Measurements from ENCODE around the gene NCS1.

The NCS1 gene

DNA sequence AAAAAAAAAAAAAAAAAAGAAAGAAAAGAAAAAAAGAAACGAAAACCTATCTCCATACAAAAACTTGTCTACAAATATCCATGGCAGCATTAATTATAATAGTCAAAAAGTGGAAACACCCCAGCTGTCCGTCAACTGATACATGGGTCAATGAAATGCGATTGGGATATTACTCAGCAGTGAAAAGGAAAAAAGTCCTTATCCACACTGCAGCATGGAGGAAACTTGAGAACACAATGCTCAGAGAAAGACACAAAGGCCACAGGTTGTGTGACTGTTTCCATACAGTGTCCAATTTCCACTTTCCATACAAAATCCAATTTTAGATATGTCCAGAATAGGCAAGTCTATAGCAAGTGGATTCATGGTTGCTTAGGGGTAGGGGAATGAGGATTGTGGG lies 24.3 kb upstream of the NCS1 start:
- DNase-seq (ENCODE audit: low read depth): no peak

DNA sequence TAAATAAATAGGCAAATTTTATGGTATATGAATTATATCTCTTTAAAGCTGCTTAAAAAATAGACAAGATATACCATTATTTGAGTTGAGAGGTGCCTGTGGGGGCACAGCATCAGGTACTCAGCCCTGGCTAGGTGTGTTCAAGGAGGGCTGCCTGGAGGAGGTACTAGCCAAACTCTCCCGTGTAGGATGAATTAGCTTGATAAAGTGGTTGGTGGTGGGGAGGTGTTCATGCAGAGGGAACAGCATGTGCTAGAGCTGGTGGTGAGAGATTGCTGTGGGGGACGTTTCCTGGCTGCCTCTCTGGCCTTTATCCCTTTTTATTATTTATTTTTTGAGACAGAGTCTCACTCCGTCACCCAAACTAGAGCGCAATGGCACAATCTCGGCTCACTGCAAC lies 23.2 kb upstream of the NCS1 start:
- no peak for DNase-seq (ENCODE audit: low read depth)

DNA sequence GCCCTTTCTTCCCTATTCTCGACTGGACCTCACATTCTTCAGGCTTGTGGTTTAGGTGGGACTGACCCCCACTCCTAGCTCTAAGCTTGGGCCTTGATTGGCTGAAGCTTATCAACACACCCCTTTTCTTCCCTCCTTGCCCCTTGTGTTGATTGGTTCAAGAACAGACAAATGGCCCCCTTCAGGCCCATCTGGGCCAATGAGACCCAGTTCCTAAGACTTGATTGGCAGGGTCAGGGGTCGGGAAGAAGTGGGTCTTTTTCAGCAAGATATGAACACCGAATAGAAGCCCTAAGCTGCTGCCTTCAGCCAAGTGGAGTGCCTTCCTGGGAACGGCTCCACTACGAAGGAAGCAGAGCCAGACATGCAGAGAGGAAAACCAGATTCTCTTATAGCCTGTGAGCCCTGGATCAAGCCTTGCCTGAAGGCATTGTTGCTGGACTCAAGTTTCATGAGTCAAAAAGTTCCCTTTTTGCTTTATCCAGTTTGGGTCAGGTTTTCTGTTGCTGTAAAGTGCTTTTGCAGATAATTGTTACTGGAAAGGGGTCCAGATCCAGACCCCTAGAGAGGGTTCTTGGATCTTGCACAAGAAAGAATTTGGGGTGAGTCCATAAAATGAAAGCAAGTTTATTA lies 22.4 kb upstream of the NCS1 start:
- no peak for DNase-seq (ENCODE audit: low read depth)

DNA sequence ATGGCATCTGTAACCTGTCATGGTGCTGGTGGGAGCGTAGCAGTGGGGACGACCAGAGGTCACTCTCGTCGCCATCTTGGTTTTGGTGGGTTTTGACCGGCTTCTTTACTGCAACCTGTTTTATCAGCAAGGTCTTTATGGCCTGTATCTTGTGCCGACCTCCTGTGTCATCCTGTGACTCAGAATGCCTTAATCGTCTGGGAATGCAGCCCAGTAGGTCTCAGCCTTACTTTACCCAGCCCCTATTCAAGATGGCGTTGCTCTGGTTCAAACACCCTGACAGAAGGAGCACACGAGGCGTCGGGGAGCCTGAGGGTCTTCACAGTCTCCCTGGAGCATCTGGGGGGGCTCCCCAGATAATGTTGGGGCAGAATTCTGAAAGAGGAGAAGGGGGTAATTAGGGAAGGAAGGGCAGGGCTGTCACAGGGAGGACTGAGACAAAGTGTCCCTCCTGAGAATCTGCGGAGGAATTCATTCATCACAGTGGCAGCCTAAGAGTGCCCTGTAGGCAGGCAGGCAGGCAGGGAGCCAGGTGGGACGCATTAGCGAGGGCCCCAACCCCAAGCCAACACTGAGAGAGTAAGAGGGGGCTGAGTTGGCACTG lies 21.3 kb upstream of the NCS1 start:
- DNase-seq (ENCODE audit: low read depth): peak; percentile 76

- no peak for DNase-seq (ENCODE audit: low read depth)
Observed at GRCh38 chr9:130154816-130155215, 17.4 kb upstream of the NCS1 start.

GRCh38 chr9:130155647-130156046 lies 16.6 kb upstream of the NCS1 start:
- DNase-seq (ENCODE audit: low read depth): no peak

GRCh38 chr9:130156672-130157071 lies 15.5 kb upstream of the NCS1 start:
- DNase-seq (ENCODE audit: low read depth): no peak

DNA sequence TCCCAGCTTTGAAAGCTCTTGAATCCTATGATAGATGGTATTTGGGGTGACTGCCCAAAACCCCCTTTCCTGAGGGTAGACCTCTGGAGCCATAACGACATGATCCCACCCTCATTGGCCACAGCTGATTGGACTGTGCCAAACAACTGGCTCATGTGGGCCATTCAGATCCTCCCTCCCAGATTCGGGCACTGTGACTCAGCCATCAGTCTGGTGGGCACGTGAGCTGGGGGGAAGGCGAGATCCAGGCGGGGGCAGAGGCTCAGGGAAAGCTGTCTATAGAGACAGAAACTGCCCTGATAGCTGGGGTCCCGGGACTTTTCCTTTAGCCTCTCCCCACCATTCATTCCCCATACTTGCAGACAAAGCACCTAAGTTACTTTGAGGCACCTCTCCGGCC lies 15.1 kb upstream of the NCS1 start:
- no peak for DNase-seq (ENCODE audit: low read depth)

- DNase-seq (ENCODE audit: low read depth): no peak
Observed at GRCh38 chr9:130158001-130158400, 14.2 kb upstream of the NCS1 start.

DNA sequence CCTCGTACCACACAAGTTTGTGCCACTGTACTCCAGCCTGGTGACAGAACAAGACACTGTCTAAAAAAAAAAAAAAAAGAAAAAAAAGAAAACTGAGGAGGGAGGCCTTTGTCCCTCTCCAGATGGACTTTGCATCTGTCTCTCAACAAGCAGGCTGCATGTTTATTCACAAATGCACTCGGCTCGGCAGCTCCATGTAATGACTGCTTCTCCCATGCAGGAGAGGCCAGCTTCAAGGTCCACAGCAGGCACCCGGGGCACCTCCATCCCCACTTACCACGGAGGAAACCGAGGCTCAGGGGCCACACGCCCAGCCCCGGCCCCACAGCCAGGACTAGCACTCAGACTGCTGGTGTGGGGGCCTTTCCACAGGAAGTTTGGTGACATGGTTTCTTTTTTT lies 13.1 kb upstream of the NCS1 start:
- DNase-seq (ENCODE audit: low read depth): no peak

- DNase-seq (ENCODE audit: low read depth): no peak
Observed at GRCh38 chr9:130159915-130160670, 12.1 kb upstream of the NCS1 start.

- DNase-seq (ENCODE audit: low read depth): no peak
Observed at GRCh38 chr9:130160862-130161470, 11.2 kb upstream of the NCS1 start.

GRCh38 chr9:130165579-130165978 lies 6.6 kb upstream of the NCS1 start:
- no peak for DNase-seq (ENCODE audit: low read depth)

DNA sequence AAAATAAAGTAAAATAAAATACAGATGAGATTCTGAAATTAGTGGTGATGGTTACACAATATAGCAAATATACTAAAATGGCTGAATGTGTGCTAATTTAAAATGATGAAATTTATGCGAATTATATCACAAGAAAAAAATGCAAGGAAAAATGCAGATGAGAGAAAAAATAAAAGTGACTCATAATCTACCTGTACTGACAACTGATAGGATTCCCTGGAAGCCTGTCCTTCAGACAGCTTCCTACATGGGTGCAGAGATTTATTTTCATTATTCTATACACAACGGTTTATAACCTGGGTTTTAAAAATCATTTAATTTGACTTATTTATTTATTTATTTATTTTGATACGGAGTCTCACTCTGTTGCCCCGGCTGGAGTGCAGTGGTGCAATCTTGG lies 5.8 kb upstream of the NCS1 start:
- DNase-seq (ENCODE audit: low read depth): no peak

- no peak for DNase-seq (ENCODE audit: low read depth)
Observed at GRCh38 chr9:130167927-130168326, 4.3 kb upstream of the NCS1 start.

DNA sequence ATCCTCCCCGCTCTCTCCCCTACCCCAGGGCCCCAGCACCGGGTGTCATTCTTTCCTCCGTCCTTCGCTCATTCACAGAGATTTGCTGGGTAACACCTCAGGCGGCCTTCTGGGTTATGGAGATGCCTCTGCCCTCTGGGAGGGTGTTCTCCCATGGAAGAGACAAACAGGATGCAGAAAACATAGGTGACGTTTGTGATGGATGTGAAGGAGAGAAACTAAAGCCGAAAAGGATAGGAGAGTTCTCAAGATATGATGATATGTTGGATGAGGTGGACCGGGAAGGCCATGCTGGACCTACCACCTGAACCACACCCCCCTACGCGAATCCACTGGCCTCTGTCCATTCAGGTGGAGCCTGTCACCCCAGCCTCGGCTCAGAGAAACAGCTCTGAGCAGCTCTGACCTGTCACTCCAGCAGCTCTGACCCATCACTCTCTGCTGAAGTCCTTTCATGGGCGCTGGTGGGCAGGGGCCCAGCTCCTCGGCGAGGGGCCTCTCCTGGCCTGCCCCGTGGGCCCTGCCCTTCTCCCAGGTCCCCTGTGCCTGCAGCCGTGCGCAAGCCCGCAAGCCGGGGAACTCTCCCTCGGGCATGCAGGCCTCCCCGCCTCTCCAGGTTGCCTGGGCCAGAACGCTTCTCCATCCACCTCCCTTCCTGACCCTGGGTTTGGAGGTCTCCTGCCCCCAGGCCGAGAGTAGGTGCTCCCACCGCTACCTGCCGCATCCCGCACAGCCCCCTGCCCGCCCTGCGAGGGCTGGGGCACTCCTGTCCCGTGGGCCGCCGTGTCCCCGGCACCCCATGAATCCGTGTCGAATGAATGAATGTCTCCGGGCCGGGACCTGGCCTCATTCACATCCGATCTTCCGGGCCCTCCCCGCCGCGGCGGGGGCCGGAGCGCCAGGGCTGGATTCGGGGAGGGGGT lies 717 bp upstream of the NCS1 start:
- no peak for DNase-seq (ENCODE audit: low read depth)

DNA sequence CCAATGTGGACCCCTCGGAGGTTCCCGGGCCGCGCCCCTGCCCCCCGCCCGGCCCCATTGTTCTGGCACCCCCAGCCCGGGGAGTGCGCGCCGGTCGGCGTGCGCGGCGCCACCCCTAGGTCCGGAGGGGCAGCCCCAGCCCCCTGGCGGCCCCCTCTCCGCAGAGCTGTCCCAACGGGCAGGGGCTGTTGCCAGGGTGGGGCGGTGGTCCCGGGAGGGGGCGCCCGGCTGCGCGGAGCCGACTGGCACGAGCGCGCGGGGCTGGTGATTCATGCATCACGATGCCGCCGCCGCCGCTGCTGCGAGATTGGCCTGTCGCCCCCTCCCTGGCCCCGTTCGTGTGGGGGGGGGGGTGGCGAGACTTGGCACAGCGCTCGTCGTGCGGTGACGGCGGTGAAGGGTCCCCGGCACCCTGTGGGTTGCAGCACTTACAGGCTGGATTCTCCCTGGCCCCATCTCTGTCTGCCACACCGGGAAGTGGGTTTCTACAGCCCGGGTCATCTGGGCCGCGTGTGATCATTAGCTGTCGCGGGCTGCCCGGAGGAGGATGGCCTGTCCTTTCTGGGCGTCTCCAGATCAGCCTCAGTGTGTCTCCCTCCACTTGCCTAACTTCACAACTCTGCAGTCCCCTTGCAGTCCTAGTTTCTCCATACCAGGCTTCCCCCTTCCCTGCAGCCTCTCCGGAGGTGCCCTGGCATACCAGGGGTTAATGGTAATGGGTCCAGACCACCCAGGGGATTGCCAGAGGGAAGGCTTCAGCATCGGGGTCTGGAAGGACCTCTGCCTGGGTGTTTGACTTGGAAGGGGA lies 858 bp downstream of the NCS1 start:
- no peak for DNase-seq (ENCODE audit: low read depth)

DNA sequence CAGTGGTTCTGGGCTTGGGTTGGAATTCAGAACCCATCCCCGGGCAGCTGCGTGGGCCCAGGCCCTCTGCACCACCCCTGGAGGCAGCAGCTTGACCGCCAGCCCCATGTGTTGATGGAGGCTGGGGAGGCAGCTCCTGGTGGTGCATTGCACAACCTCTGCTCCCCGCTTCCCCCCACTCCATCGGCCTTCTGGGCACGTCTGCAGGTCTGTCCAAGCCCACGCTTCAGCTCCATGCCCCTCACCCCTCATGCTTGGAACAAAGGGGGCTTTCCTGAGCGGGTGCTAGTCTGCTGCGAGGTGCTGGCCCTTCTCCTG lies 1.4 kb downstream of the NCS1 start:
- peak; percentile 44 for DNase-seq (ENCODE audit: low read depth)

GRCh38 chr9:130174025-130174424 lies 1.8 kb downstream of the NCS1 start:
- DNase-seq (ENCODE audit: low read depth): no peak

DNA sequence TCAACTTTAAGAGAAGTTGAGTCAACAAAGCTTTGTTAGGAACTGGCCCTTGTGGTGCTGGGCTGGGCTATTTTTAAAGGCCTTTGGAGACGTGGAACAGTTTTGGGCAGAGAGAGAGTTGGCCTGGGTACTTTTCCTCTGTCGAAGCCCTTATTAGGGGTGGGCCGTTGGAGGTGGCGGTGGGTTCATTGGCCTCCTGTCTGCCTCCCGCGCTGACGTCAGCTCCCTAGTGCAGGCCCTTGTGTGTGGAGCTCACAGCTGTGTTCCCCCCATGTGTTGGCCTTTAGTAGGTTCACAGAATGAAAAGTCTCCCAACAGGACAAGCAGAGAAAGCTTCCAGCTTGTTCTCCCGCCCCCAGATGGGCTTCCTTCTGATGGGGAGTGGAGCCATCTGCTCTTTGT lies 2.7 kb downstream of the NCS1 start:
- DNase-seq (ENCODE audit: low read depth): no peak

GRCh38 chr9:130175355-130175754 lies 3.2 kb downstream of the NCS1 start:
- DNase-seq (ENCODE audit: low read depth): no peak

All from amniotic epithelial cell (primary cell).